Activated CD4-positive, alpha-beta T cell treated with anti-CD3 and anti-CD28 coated beads, Interleukin-2, amount 50 U/mL, for 4 hours (primary cell): Measurements from ENCODE around the gene RAE1.
"Not testable (repeated sequence)": the region's sequence is repeated elsewhere in the genome, so short reads cannot be mapped to it uniquely, and the experiment has no call there.

Experiments
- DNase-seq, 2 experiments: peaks; one replicate each; pipeline ENCODE4 v3.0.0-alpha.2; 2020

RAE1 gene

DNA sequence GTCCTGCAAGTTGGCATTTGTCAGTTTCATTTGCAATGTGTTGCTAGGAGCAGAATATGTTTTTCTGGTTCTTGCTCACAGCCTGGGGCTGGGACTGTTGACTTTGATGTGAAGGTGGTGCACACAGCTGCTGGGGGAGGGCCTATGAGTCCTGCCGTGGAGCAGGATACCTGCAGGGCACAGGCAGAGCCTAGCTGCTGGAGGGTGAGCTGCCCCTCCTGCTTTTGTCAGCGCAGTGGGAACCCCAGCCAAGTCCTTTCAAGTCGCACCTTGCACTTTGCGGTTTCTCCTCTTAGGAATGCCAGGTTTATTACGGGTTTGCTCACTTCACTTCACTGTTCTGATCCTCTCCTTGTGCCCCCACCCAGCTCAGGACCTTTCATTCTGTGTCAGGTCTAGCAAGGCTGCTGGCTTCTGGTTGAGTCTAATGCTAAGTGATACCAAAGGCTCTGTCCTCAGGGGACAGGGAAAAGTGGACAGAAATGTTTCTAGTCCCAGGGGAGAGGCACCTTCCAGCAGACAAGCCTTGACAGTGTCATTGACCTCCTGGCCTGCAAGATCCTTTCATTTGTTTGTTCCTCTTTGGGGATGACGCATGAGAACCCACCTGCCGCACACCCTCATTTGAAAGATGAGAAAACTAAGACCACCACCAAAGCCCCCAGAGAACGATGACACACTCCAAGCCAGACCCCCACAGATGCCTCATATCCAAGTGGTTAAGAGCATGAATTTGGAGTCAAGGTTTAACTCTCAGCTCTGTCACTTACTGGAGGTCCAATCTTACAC, 24.2 kb upstream of the RAE1 start:
- no peak for DNase-seq

DNA sequence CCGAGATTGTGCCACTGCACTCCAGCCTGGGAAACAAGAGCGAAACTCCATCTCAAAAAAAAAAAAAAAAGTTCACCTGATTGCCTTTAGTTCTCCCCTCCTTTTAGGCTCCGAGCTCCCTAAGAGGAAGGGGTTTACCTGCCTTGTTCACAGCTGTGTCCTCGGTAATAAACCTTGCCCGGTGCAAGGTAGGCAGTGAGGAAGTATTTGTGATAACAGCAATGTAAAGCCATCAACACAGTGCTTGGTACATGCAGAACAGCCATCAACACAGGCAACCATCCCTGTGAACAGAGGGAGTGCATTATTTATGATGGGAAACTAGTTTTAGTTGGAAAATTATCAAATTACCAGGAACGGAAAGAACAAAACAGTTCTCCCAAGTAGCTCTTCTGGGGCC, 23.2 kb upstream of the RAE1 start:
- DNase-seq, result no peak

DNA sequence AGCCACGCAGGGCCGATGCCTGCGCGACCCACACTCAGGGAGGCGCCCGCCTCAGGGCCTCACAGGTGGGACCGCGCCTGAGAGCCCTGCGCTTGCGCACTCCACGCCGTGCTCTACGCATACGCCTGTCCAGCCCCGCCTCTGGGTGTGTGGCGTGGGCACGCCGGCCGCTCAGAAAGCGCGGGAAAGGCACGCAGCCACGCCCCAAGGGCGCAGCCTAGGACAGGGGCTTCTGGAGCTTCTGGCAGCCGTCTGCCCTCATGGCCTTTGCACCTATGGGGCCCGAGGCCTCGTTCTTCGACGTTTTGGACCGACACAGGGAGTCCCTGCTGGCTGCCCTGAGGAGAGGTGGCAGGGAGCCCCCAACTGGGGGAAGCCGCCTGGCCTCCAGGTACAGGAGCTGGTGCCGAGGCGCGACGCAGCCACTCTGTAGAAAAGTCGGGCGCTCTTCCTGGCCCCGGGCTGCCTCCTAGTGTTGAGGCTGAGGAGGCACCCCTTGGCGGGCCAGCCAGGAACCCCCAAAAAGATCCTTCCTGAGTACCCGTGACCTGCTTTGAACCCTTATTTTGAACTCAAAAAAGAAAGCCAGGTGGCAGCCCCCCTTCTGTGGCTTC, 21.3 kb upstream of the RAE1 start, which contains the start of gene SPO11:
TSS of gene SPO11 (plus strand) at position 196 of the 614 bp plus-strand sequence. CDS start at position 261, 65 bp downstream.
- no peak for DNase-seq

DNA sequence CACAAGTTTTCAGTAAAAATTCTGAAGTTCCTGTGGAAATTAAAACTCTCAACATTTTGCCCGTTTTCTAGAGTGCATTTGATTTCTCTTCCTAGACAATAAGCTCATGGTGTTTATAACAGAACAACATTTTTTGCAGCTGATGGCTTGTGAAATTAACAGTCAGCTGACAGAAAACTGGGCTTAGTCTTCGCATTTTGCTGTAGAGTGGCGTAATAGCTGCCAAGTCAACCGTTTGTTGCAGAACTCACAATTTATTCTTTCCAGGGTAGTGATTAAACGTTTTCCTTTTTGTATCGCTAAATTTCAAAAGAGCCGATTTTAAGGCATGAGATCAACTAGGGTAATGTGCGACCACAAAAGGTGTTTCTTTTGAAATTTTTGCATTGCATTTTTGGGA, 20.1 kb upstream of the RAE1 start:
- no peak for DNase-seq

DNA sequence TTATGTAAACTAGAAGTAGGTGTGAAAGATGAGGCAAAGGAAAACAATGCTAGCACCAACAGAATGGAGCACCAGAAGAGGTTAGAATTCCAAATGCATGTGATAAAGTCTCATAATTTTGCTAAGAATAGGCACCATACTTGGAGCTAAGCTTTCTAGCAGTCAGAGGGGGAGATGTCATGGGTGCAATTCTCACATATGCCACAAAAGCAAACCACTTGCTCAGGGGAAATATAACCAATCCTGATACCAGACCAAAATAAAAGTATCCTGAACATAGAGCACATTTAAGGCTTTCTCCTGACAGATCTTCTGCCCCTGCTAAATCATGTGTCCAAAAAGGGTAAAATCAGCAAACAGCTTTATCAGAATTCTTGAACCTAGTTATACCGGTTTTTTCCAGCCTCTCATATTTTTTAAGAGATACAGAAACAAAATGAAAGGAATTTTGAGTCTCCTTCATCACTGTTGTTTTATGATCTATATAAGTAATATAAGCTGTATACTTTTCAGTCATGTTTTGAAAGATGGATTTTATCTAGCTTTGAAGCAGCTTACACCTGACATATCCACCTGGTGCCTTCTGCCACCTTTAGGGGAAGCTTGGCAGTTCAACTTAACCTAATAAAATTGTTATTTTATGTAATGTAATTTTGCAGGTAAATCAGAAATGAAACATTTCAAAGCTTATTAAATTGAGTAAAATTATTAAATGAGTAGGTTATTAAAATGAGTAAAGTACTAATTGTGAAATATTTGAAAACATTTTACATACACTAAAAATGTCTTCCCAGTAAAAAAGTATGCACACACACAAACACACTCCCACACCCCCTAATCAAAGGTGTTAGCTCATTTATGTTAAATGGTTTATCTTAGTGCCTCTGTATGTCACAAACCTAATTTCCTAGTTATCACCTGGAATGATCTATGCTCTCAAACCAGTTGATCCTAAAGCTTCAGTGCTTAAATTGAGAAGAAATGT, 18.7 kb upstream of the RAE1 start:
- DNase-seq, result no peak

DNA sequence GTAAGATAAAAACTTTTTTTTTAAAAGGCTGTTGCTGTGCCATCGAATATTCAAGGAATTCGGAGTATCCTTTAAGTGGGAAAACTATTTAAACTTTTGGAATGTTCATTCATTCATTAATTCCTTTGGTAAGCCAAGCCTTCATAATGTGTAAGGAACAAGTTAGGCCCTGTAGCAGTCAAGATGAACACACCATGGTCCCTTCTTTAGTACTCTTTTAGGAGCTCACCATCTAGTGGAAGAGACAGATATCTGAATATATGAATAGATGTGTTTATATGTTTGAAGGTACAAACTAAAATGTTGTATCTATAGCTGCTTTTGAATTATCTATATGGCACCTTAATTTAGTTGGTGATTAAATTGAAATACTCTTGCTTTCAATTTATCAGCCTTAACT, 15.7 kb upstream of the RAE1 start:
- DNase-seq, result no peak

DNA sequence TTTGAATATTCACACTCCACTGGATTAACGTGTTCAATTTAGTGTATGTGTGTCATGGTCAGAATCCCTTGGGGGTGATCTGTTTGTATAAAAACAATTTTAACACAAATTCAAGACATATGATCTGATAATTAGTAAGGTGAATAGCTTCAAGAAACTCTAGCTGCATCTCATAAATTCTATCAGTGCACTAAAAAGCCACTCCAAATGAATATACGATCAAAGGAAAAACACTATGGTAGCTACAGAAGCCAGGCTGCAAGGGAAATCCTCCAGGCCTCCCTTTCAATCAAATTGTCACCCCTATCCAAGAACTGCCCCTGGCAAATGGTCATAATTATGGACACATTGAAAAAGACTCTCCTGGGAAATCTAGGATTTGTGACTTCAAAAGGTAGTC, 9.4 kb upstream of the RAE1 start:
- DNase-seq, result no peak

DNA sequence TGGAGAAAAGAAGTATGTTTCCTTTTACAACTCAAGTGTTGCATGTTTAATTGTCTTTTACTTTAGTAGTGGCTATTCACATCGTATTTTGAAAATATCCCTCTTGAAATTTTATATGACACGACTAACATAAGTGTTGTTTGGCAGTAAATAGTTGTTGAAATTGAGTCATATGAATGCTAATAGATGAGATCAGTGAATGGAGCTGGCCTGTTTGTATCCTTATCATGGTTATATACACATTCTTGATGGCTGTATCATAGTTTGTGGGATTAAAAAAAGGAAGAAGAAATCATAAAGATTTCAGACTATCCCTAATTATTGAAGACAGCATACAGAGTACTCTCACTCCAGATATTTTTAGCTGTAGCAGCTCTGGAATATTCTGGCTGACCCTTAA, 8.2 kb upstream of the RAE1 start:
- DNase-seq, result no peak

DNA sequence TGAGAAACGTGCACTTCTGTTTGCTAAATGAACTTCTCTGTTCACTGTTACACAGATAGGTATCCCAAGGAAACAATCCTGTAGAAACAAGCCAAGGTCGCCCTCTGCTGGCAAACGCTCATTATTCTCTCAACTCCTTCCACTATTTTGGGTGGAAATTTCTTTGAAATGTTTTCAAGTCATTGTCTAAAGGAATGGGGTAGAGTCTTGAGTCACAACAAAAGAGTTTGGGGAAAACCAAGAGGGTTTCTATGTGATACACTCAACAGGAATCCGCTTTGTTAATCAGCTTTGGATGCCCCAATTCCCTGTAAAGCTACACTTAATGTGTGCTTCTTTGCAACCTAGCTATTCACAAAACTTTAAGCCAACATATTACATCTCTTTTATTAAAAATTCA, 4.6 kb upstream of the RAE1 start:
- DNase-seq, result peak; percentile 65

DNA sequence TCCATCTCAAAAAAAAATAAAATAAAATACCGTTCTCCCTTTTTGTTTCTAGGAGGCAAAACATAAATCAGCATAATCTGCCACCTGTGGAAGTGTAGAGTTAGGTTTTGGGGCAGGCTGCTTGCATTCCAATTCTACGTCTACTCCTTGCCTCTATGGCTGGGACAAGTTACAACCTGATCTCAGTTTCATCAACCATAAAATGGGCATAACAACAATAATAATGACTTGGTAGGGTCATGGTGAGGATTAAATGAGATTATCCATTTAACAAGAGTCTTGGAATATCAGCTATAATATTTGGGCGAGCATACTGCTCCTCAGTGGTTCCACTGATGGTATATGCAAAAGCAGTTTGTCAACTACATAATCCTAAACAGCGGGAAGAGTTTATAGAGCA, 3.7 kb upstream of the RAE1 start:
- DNase-seq, result no peak

DNA sequence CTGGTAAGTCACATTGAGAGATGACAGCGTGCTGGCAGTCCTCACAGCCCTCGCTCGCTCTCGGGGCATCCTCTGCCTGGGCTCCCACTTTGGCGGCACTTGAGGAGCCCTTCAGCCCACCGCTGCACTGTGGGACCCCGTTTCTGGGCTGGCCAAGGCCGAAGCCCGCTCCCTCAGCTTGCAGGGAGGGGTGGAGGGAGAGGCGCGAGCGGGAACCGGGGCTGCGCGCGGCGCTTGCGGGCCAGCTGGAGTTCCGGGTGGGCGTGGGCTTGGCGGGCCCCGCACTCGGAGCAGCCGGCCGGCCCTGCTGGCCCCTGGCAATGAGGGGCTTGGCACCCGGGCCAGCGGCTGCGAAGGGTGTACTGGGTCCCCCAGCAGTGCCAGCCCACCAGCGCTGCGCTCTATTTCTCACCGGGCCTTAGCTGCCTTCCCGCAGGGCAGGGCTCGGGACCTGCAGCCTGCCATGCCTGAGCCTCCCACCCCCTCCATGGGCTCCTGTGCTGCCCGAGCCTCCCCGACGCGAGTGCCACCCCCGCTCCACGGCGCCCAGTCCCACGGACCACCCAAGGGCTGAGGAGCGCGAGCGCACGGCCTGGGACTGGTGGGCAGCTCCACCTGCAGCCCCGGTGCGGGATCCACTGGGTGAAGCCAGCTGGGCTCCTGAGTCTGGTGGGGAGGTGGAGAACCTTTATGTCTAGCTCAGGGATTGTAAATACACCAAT, 2.7 kb upstream of the RAE1 start:
- DNase-seq, result not testable (repeated sequence)

DNA sequence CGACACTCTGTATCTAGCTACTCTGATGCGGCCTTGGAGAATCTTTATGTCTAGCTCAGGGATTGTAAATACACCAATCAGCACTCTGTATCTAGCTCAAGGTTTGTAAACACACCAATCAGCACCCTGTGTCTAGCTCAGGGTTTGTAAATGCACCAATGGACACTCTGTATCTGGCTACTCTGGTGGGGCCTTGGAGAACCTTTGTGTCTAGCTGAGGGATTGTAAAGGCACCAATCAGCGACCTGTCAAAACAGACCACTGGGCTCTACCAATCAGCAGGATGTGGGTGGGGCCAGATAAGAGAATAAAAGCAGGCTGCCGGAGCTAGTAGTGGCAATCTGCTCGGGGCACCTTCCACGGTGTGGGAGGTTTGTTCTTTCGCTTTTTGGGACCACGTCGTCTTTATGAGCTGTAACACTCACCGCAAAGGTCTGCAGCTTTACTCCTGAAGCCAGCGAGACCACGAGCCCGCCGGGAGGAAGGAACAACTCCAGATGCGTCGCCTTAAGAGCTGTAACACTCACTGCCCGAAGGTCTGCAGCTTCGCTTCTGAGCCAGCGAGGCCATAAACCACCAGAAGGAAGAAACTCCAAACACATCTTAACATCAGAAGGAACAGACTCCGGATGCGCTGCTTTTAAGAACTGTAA, 2.0 kb upstream of the RAE1 start:
- DNase-seq, result not testable (repeated sequence)

DNA sequence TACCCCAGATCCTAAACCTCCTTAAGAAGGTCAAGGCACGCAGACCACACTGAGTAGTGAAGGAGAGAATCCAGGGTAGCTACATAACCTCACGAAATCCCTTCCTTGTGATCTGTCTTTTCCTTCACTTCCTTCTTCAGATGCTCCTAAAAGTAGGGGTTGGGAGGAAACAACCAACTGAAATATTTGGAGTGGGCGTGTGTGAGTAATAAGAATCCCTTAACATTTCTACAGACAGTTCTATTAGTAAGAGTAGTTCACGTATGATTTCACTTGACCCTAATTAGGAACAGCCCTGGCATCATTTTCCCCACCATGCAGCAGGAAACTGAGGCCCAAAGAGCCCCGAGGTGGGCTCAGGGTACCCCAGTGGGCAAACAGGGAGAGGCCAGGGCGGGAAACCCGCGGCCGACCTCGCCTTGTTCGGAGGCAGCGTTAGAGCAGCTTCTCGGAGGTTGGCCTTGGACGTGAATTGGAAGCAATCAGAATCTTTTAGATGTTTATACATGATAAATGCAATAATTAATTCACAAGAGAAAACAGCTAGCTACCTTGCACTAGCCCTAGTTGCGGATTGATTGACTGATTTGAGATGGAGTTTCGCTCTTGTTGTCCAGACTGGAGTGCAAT, 859 bp upstream of the RAE1 start:
- DNase-seq, result no peak

DNA sequence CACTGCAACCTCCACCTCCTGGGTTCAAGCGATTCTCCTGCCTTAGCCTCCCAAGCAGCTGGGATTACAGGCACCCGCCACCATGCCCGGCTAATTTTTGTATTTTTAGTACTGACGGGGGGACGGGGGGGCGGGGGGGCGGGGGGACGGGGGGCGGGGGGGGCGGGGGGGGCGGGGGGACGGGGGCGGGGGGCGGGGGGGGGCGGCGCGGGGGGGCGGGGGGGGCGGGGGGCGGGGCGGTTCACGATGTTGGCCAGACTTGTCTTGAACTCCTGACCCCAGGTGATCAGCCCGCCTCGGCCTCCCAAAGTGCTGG, 371 bp upstream of the RAE1 start:
- DNase-seq, result not testable (repeated sequence)

DNA sequence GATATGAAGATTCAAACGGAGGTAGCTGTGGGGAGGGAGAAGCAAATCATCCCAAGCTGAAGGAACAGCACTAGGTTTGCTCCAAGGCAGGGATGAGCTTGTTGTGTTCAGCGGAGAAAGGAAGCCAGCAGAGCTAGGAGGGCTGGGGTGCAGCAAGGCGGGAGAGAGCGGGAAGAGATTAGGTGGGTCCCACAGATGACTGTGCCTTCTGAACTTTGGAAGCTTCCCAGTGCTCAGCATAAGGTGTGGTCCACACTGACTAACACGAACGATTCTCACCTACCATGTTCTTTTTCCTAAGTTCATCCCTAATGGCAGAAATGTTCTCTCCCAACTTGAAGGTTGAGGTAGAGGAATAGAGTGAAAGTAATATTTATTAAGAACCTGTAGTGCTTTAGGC, 1.2 kb downstream of the RAE1 start:
- no peak for DNase-seq

DNA sequence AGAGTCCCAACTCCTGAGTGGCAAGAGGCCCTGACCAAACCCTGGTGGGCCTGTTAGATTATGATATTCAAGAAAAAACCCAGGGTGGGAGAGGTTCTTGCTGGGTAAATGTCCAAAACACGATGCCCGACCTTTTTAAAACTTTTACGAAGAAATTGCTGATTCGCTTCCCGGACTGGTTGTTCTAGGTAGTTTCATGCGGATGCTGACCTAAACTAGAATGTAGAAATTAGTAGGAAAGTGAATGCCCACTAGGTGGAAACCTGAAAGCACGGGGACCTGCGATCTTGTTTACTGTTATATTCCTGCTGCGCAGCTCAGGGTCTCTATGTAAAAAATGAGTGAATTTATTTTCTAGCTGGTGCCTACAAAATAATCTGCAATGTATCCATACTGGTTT, 2.3 kb downstream of the RAE1 start:
- no peak for DNase-seq

DNA sequence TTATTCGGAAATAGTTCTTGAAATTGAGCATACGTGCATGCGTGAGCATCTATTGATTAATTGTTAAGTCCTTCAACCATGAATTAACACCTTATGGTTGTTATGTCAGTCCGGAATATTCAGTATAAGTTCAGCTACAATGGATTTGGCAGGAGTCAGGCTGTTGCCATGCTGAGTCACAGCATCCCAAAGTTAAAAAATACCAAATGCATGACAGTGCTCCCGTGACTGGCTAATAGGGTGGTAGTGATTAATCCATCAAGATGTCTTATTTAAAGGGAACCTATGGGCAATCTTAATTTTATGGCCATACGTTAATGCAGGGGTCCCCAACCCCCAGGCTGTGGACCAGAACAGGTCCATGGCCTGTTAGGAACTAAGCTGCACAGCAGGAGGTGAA, 10.5 kb downstream of the RAE1 start:
- DNase-seq, result no peak

DNA sequence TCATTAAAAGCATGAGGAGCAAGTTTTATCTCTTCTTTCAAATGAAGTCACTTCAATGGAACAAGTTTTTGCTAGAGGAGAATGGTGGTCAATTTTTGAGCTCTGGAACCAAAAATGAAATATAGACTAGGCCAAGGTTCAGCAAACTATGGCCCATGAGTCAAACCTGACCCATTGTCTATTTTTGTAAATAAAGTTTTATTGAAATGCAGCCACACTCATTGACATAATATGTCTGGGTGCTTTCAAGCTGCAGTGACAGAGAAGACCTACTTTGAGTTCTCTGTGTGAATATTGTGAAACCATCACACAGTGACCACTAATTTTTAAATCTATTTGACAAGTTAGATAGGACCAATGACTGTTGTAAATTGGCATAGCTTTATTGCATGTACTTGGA, 13.4 kb downstream of the RAE1 start:
- DNase-seq, result no peak

DNA sequence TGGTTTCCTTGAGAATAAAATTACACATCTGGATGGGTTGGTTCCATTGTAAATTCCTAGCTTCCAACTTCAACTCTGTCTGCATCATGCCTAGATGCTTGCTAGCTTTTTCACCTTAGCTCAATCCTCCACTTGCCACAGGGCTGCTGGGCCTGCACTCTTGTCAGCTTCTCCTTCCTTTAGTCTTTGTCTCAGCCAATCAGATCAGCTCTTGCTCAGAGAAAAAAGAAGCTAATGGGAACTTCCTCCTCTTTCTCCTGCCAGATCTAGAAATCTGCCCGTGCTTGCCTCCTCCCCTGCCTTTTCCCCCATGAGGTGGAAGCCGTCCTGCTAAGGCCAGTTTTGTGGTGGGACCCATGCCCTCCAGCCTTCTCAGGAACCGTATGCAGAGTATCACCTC, 18.5 kb downstream of the RAE1 start:
- no peak for DNase-seq

DNA sequence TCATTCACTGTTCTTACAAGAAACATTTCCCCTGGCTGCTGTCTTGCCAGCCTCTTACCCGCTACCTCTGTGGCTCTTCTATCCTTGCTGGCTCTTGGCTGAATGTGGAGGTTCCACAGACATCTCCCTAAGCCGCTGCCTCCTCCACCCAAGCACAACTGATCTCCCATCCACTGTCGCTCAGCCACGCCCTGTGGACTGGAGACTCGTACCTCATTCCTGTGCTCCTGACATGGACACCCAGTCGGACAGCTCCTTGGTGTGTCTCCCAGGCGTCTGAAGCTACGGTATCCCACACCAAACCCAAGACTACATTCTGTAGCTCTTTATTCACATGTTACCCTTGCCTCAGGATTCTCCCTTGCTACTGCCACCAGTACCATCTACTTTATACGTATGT, 19.3 kb downstream of the RAE1 start:
- no peak for DNase-seq

DNA sequence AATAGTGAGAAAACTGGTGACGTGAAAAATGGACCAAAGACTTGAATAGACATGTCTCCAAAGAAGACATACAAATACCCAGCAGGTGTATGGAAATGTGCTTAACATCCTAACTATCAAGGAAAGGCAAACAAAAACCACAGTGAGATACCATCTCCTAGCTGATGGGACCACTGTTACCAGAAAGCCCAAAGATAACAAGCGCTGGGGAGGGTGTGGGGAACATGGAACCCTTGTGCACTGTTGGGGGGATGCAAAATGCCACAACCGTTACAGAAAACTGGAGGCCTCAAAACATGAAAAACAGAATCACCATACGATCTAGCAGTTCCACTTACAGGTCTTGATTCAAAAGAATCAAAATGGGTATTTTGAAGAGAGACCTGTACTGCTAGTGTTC, 20.3 kb downstream of the RAE1 start:
- no peak for DNase-seq

DNA sequence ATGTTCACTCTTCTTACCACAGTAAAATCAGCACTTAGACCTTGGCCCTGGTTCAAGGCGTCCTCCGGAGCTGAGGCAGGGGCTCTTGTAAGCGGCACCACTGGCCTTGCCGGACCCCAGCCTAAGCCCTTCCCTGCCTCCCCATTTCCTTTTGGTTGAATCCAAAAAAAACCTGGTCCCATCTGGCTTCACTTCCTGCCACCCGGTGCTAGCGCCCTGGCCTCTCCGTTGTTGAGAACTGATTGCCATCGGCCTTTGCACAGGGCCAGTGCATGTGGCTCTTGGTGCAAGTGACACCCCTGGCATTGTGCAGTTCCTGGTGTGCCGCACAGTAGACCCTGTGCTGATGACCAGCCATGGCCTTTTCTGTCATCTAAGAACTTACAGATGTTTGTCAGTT, 21.1 kb downstream of the RAE1 start:
- no peak for DNase-seq
